Measurements from ENCODE around the gene MRS2.
"Not testable (repeated sequence)": the region's sequence is repeated elsewhere in the genome, so short reads cannot be mapped to it uniquely, and the experiment has no call there.

Gene MRS2

DNA sequence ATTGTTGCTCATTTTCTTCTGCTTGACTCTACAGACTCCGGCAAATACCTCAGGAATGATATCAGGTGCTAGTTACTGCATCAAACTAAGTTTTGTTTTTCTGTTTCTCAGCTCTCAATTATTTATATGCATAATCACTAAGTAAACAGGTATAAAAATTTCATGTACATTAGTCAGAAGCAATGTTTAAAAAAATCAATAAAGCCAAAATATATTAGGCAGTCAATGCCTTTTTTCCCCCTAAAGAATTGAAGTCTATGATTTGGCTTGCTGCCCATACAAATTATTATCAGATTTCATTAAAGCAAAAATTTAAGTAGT, 20.6 kb upstream of the MRS2 start:
- no peak overlapping the region for H3K27ac ChIP-seq
- TF ChIP-seq, protein P1, sequence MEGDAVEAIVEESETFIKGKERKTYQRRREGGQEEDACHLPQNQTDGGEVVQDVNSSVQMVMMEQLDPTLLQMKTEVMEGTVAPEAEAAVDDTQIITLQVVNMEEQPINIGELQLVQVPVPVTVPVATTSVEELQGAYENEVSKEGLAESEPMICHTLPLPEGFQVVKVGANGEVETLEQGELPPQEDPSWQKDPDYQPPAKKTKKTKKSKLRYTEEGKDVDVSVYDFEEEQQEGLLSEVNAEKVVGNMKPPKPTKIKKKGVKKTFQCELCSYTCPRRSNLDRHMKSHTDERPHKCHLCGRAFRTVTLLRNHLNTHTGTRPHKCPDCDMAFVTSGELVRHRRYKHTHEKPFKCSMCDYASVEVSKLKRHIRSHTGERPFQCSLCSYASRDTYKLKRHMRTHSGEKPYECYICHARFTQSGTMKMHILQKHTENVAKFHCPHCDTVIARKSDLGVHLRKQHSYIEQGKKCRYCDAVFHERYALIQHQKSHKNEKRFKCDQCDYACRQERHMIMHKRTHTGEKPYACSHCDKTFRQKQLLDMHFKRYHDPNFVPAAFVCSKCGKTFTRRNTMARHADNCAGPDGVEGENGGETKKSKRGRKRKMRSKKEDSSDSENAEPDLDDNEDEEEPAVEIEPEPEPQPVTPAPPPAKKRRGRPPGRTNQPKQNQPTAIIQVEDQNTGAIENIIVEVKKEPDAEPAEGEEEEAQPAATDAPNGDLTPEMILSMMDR (IDR thresholded peaks at IDR 0.05): no peak
- H3K4me3 ChIP-seq: no peak overlapping the region
- no peak for DNase-seq (ENCODE audit: low spot score)

GRCh38 chr6:24382891-24383494, 19.7 kb upstream of the MRS2 start:
- H3K27ac ChIP-seq; DNase-seq (ENCODE audit: low spot score); H3K4me3 ChIP-seq: not testable (repeated sequence)

- not testable (repeated sequence) for DNase-seq (ENCODE audit: low spot score); H3K27ac ChIP-seq; H3K4me3 ChIP-seq
These were observed 18.2 kb upstream of the MRS2 start for GRCh38 chr6:24384369-24385130.

DNA sequence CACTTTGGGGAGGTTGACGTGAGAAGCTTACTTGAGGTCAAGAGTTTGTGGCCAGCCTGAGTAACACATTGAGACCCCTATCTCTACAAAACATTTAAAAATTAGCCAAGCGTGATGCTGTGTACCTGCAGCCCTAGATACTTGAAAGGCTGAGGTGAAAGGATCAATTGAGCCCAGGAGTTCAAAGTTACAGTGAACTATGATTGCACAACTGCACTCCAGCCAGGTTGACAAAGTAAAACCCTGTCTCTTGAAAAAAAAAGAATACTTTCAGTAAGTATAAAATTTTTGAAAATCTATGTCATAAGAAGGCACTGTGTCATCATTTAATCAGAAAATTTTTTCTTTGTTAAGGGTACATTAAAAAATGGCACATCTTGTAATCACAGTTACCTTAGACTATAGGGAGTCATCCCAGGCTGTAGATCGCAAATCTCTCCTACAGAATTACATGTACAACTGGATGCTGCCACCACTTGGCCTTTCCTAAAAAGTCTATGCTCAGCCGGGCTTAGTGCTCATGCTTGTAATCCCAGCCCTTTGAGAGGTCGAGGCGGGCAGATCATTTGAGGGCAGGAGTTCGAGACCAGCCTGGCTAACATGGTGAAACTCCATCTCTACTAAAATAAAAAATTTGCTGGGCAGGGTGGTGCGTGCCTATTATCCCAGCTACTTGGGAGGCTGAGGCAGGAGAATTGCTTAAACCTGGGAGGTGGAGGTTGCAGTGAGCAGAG, 17.0 kb upstream of the MRS2 start:
- TF ChIP-seq, protein P1 (IDR thresholded peaks at IDR 0.05): no peak
- Histone ChIP-seq H3K27ac (no peak overlapping the region), H3K4me3 (no peak overlapping the region)
- no peak for DNase-seq (ENCODE audit: low spot score)

GRCh38 chr6:24387818-24388217, 14.9 kb upstream of the MRS2 start:
- no peak overlapping the region for H3K4me3 ChIP-seq
- H3K27ac ChIP-seq: no peak overlapping the region
- no peak for DNase-seq (ENCODE audit: low spot score)
- TF ChIP-seq, protein P1 (IDR thresholded peaks at IDR 0.05): no peak

- no peak overlapping the region for H3K4me3 ChIP-seq
- no peak overlapping the region for H3K27ac ChIP-seq
- TF ChIP-seq, protein P1 (IDR thresholded peaks at IDR 0.05): no peak
- no peak for DNase-seq (ENCODE audit: low spot score)
These were observed 11.5 kb upstream of the MRS2 start for GRCh38 chr6:24391208-24391607.

DNA sequence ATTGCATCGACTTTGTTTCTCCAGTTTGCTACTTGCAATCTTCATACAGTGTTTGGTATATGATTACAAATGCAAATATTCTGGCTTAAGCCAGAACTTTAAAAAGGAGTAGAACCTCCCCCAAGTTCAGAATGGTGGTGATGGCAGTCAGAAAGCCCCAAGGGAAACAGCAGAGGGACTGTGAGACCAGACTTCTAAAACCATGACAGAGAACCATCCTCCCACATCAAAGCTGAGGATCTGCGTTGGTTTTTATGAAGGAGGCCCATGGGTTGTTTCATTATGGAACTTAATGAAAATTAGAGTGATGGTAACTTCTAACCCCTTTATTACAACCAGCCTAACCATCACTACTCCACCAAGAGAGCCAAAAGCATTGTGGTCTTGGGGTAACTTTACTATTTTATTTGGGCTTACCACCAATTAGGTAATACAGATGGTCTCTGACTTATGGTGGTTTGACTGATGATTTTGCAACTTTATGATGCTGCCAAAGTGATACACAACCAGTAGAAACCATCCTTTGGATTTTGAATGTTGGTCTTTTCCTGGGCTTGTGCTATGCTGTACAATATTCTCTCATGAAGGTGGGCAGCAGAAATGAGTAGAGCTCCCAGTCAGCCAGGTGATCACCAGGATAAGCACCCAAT, 10.9 kb upstream of the MRS2 start:
- Histone ChIP-seq H3K27ac (no peak overlapping the region), H3K4me3 (no peak overlapping the region)
- DNase-seq (ENCODE audit: low spot score): no peak
- TF ChIP-seq, protein P1 (IDR thresholded peaks at IDR 0.05): no peak
